Vagina (tissue), 2 donors: ENCODE measurements around the gene SAE1.

Source experiments
- CTCF ChIP-seq, 3 experiments: fragments of 450-650 bp in 2 of 3; fragments of 200-600 bp in 1 of 3; sonication (generic) in 1 of 3; IDR thresholded peaks; one replicate each; pipeline ENCODE4 v1.5.1; 2017 to 2019; ENCODE audit warnings: antibody characterized with exemption in 3 of 3, mild to moderate bottlenecking in 2 of 3, moderate library complexity in 2 of 3
- POLR2A ChIP-seq, 2 donors: fragments of 450-650 bp; IDR thresholded peaks; one replicate each; pipeline ENCODE4 v1.6.1; 2017; ENCODE audit warnings: antibody characterized with exemption in 2 of 2, mild to moderate bottlenecking in 2 of 2, moderate library complexity in 2 of 2
- POLR2AphosphoS5 ChIP-seq, 2 donors: sonication (generic); formaldehyde crosslinking; IDR thresholded peaks; one replicate each; pipeline ENCODE4 v1.9.0; 2017; ENCODE audit warnings: antibody characterized with exemption in 2 of 2, mild to moderate bottlenecking in 2 of 2, low read depth in 1 of 2; ENCODE audit not compliant: insufficient read depth in 1 of 2

- TF ChIP-seq POLR2A (IDR thresholded peaks at IDR 0.05) = no peak
- no peak for TF ChIP-seq CTCF (IDR thresholded peaks at IDR 0.05)
- TF ChIP-seq POLR2AphosphoS5 (IDR thresholded peaks at IDR 0.05; ENCODE audit: insufficient read depth in 1 of 2, low read depth in 1 of 2) = no peak
Observed at GRCh38 chr19:47258895-47259555, 128.4 kb downstream of the SAE1 start.
